Measurements from ENCODE around the gene NECTIN1. TPM values are rescaled to one million over a fixed set of nuclear protein-coding genes. Genes with fewer than 3 reads are reported as not detected.

NECTIN1 gene
- total and polyA plus RNA-seq, 5 donors from 2014 or later, result 0.18 to 2.3 TPM; not detected in 3

DNA sequence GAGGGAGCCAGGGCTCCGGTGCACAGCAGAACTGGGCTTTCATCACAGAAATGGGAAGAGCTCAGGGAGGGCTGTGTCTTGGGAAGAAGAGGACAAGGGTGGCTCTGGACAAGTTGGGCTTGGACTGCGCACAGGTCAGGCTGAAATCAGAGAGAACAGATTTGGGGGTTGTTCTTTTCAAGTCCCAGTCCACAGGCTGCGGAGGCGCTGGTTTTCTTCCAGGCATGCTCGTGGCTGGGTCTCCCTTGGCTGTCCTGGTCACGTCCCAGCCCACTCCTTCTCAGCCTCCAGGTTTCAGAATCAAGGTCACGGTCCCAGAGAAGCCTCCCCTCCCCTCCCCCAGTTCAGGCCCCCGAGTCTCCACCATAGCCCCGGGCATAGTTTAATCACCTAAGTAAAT, 17.0 kb downstream of the NECTIN1 start:
- H3K4me1 Mint-ChIP-seq, result no peaks in the 10 kb centered on the region
- Histone ChIP-seq H3K27me3 (ENCODE audit: control insufficient read depth, insufficient read depth, low read length) (no peaks in the 10 kb centered on the region), H3K36me3 (ENCODE audit: control insufficient read depth, insufficient read depth, low read length) (no peaks in the 10 kb centered on the region), H3K27ac (ENCODE audit: insufficient read depth, low read length, poor library complexity, severe bottlenecking) (no peak overlapping the region), H3K4me1 (ENCODE audit: control insufficient read depth, insufficient read depth, low read length, poor library complexity, severe bottlenecking) (no peaks in the 10 kb centered on the region), H3K9me3 (ENCODE audit: control insufficient read depth in 2 of 2, low read length in 2 of 2) (no peaks in the 10 kb centered on the region), H3K4me3 (ENCODE audit: low read depth, low read length) (no peak overlapping the region)
- peaks cover 0 to 2% (median 0%) of the 10 kb centered on the region in 7 donors for H3K9me3 Mint-ChIP-seq
- H3K36me3 Mint-ChIP-seq, result no peaks in the 10 kb centered on the region
- peaks cover 26% of the 10 kb centered on the region for H3K27me3 Mint-ChIP-seq
- ATAC-seq (ENCODE audit: low read depth in 2 of 2), result no peak
- DNase-seq, result no peak
- no peak overlapping the region for H3K4me3 Mint-ChIP-seq
- no peak overlapping the region for H3K27ac Mint-ChIP-seq

- Histone ChIP-seq H3K27me3 (ENCODE audit: control insufficient read depth, insufficient read depth, low read length) (no peaks in the 10 kb centered on the region), H3K9me3 (ENCODE audit: control insufficient read depth in 2 of 2, low read length in 2 of 2) (no peaks in the 10 kb centered on the region), H3K27ac (ENCODE audit: insufficient read depth, low read length, poor library complexity, severe bottlenecking) (no peak overlapping the region), H3K36me3 (ENCODE audit: control insufficient read depth, insufficient read depth, low read length) (no peaks in the 10 kb centered on the region), H3K4me1 (ENCODE audit: control insufficient read depth, insufficient read depth, low read length, poor library complexity, severe bottlenecking) (no peaks in the 10 kb centered on the region), H3K4me3 (ENCODE audit: low read depth, low read length) (no peak overlapping the region)
- H3K4me1 Mint-ChIP-seq, result no peaks in the 10 kb centered on the region
- DNase-seq (no peak), ATAC-seq (ENCODE audit: low read depth in 2 of 2) (no peak)
- peaks cover 0 to 2% (median 0%) of the 10 kb centered on the region in 7 donors for H3K9me3 Mint-ChIP-seq
- no peaks in the 10 kb centered on the region for H3K36me3 Mint-ChIP-seq
- H3K27me3 Mint-ChIP-seq, result peaks cover 26% of the 10 kb centered on the region
- H3K4me3 Mint-ChIP-seq, result no peak overlapping the region
- H3K27ac Mint-ChIP-seq, result no peak overlapping the region
Observed at GRCh38 chr11:119711476-119711875, 17.5 kb downstream of the NECTIN1 start.

- Histone ChIP-seq H3K4me1 (ENCODE audit: control insufficient read depth, insufficient read depth, low read length, poor library complexity, severe bottlenecking) (no peaks in the 10 kb centered on the region), H3K9me3 (ENCODE audit: control insufficient read depth in 2 of 2, low read length in 2 of 2) (no peaks in the 10 kb centered on the region), H3K27me3 (ENCODE audit: control insufficient read depth, insufficient read depth, low read length) (no peaks in the 10 kb centered on the region), H3K36me3 (ENCODE audit: control insufficient read depth, insufficient read depth, low read length) (no peaks in the 10 kb centered on the region), H3K27ac (ENCODE audit: insufficient read depth, low read length, poor library complexity, severe bottlenecking) (no peak overlapping the region), H3K4me3 (ENCODE audit: low read depth, low read length) (no peak overlapping the region)
- Mint-ChIP-seq H3K27me3 (peaks cover 26% of the 10 kb centered on the region), H3K4me1 (no peaks in the 10 kb centered on the region), H3K9me3 (peaks cover 0 to 2% (median 0%) of the 10 kb centered on the region in 7 donors), H3K27ac (no peak overlapping the region), H3K4me3 (no peak overlapping the region), H3K36me3 (no peaks in the 10 kb centered on the region)
- DNase-seq, result no peak
- ATAC-seq (ENCODE audit: low read depth in 2 of 2), result no peak
Observed at GRCh38 chr11:119710417-119710816, 18.6 kb downstream of the NECTIN1 start.

GRCh38 chr11:119709638-119710346, 19.2 kb downstream of the NECTIN1 start:
- no peaks in the 10 kb centered on the region for H3K4me1 Mint-ChIP-seq
- peaks cover 26% of the 10 kb centered on the region for H3K27me3 Mint-ChIP-seq
- H3K36me3 Mint-ChIP-seq, result no peaks in the 10 kb centered on the region
- Histone ChIP-seq H3K4me3 (ENCODE audit: low read depth, low read length) (no peak overlapping the region), H3K9me3 (ENCODE audit: control insufficient read depth in 2 of 2, low read length in 2 of 2) (no peaks in the 10 kb centered on the region), H3K27ac (ENCODE audit: insufficient read depth, low read length, poor library complexity, severe bottlenecking) (no peak overlapping the region), H3K36me3 (ENCODE audit: control insufficient read depth, insufficient read depth, low read length) (no peaks in the 10 kb centered on the region), H3K4me1 (ENCODE audit: control insufficient read depth, insufficient read depth, low read length, poor library complexity, severe bottlenecking) (no peaks in the 10 kb centered on the region), H3K27me3 (ENCODE audit: control insufficient read depth, insufficient read depth, low read length) (no peaks in the 10 kb centered on the region)
- ATAC-seq (ENCODE audit: low read depth in 2 of 2), result no peak
- H3K27ac Mint-ChIP-seq, result no peak overlapping the region
- no peak overlapping the region for H3K4me3 Mint-ChIP-seq
- H3K9me3 Mint-ChIP-seq, result peaks cover 0 to 2% (median 0%) of the 10 kb centered on the region in 7 donors
- DNase-seq, result no peak

GRCh38 chr11:119709171-119709570, 19.8 kb downstream of the NECTIN1 start:
- Mint-ChIP-seq H3K4me3 (no peak overlapping the region), H3K9me3 (peaks cover 0 to 2% (median 0%) of the 10 kb centered on the region in 7 donors), H3K36me3 (no peaks in the 10 kb centered on the region), H3K27ac (no peak overlapping the region), H3K4me1 (no peaks in the 10 kb centered on the region), H3K27me3 (peaks cover 26% of the 10 kb centered on the region)
- Histone ChIP-seq H3K27ac (ENCODE audit: insufficient read depth, low read length, poor library complexity, severe bottlenecking) (no peak overlapping the region), H3K36me3 (ENCODE audit: control insufficient read depth, insufficient read depth, low read length) (no peaks in the 10 kb centered on the region), H3K4me1 (ENCODE audit: control insufficient read depth, insufficient read depth, low read length, poor library complexity, severe bottlenecking) (no peaks in the 10 kb centered on the region), H3K9me3 (ENCODE audit: control insufficient read depth in 2 of 2, low read length in 2 of 2) (no peaks in the 10 kb centered on the region), H3K27me3 (ENCODE audit: control insufficient read depth, insufficient read depth, low read length) (no peaks in the 10 kb centered on the region), H3K4me3 (ENCODE audit: low read depth, low read length) (no peak overlapping the region)
- no peak for ATAC-seq (ENCODE audit: low read depth in 2 of 2)
- DNase-seq, result no peak

DNA sequence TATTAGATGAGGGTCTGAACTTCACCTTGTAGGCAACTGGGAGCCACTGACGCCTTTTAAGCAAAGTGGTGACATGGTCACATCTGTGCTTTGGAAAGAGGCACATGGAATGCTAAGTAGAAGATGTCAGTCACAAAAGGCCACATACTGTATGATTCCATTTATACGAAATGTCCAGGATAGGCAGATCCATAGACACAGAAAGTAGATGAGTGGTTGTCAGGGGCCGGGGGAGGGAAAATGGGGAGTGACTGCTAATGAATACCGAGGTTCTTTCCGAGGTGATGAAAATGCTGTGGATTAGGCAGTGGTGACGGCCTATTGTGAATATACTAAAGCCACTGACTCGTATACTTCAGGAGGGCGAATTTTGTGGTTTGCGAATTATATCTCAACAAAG, 20.6 kb downstream of the NECTIN1 start:
- Mint-ChIP-seq H3K9me3 (peaks cover 0 to 2% (median 0%) of the 10 kb centered on the region in 7 donors), H3K4me1 (no peaks in the 10 kb centered on the region), H3K36me3 (no peaks in the 10 kb centered on the region), H3K4me3 (no peak overlapping the region), H3K27ac (no peak overlapping the region), H3K27me3 (peaks cover 26% of the 10 kb centered on the region)
- no peaks in the 10 kb centered on the region for H3K4me1 ChIP-seq (ENCODE audit: control insufficient read depth, insufficient read depth, low read length, poor library complexity, severe bottlenecking)
- DNase-seq (no peak), ATAC-seq (ENCODE audit: low read depth in 2 of 2) (no peak)
- H3K36me3 ChIP-seq (ENCODE audit: control insufficient read depth, insufficient read depth, low read length), result no peaks in the 10 kb centered on the region
- H3K9me3 ChIP-seq (ENCODE audit: control insufficient read depth in 2 of 2, low read length in 2 of 2), result no peaks in the 10 kb centered on the region
- H3K27ac ChIP-seq (ENCODE audit: insufficient read depth, low read length, poor library complexity, severe bottlenecking), result no peak overlapping the region
- H3K27me3 ChIP-seq (ENCODE audit: control insufficient read depth, insufficient read depth, low read length), result no peaks in the 10 kb centered on the region
- H3K4me3 ChIP-seq (ENCODE audit: low read depth, low read length), result no peak overlapping the region

DNA sequence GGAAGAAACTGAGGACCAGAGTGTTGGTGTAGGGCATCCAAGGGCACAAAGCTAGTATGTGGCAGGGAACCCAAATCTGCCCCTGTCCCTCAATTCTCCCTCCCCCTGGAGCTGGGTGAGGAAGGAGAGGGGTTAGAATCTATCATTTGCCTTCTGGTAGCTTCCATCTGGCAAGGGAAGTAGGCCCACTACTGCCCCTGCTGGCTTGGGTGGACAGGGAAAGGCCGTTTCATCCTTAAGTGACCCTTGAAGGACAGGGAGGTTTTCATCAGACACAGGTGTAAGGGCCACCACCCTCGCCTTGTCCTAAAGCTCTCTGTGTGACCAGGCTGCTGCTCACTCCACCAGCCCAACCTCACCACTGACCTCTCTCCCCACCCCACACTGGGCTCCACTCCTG, 22.1 kb downstream of the NECTIN1 start:
- Histone ChIP-seq H3K4me1 (ENCODE audit: control insufficient read depth, insufficient read depth, low read length, poor library complexity, severe bottlenecking) (no peaks in the 10 kb centered on the region), H3K36me3 (ENCODE audit: control insufficient read depth, insufficient read depth, low read length) (no peaks in the 10 kb centered on the region), H3K9me3 (ENCODE audit: control insufficient read depth in 2 of 2, low read length in 2 of 2) (no peaks in the 10 kb centered on the region), H3K27me3 (ENCODE audit: control insufficient read depth, insufficient read depth, low read length) (no peaks in the 10 kb centered on the region), H3K27ac (ENCODE audit: insufficient read depth, low read length, poor library complexity, severe bottlenecking) (no peak overlapping the region), H3K4me3 (ENCODE audit: low read depth, low read length) (no peak overlapping the region)
- H3K4me1 Mint-ChIP-seq, result no peaks in the 10 kb centered on the region
- DNase-seq, result no peak
- peaks cover 26% of the 10 kb centered on the region for H3K27me3 Mint-ChIP-seq
- peaks cover 0 to 2% (median 0%) of the 10 kb centered on the region in 7 donors for H3K9me3 Mint-ChIP-seq
- no peak overlapping the region for H3K4me3 Mint-ChIP-seq
- peak overlapping the region in 1 of 3 donors; percentile 56 for H3K27ac Mint-ChIP-seq
- no peaks in the 10 kb centered on the region for H3K36me3 Mint-ChIP-seq
- no peak for ATAC-seq (ENCODE audit: low read depth in 2 of 2)

DNA sequence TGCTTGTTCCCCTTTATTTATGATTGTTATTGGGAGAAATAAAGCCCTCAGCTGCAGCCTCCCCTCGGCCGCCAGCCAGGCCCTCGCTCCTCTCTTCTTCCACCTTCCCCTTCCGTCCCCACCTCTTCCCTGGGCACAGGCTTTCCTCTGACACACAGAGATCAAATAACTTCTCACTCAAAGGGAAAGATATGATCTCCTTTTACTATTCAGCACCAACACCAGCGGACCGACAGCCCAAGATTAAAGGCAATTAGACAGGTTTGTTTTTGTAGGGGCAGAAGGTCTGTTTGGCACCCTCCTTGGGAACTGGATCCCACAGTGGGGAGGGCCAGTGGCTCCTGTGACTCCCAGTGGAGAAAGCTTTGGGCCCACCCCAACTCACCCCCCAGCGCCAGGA, 23.0 kb downstream of the NECTIN1 start:
- ATAC-seq (ENCODE audit: low read depth in 2 of 2), result no peak
- no peaks in the 10 kb centered on the region for H3K4me1 Mint-ChIP-seq
- H3K4me3 Mint-ChIP-seq, result no peak overlapping the region
- no peaks in the 10 kb centered on the region for H3K36me3 Mint-ChIP-seq
- Histone ChIP-seq H3K4me1 (ENCODE audit: control insufficient read depth, insufficient read depth, low read length, poor library complexity, severe bottlenecking) (no peaks in the 10 kb centered on the region), H3K4me3 (ENCODE audit: low read depth, low read length) (no peak overlapping the region), H3K9me3 (ENCODE audit: control insufficient read depth in 2 of 2, low read length in 2 of 2) (no peaks in the 10 kb centered on the region), H3K27me3 (ENCODE audit: control insufficient read depth, insufficient read depth, low read length) (no peaks in the 10 kb centered on the region), H3K27ac (ENCODE audit: insufficient read depth, low read length, poor library complexity, severe bottlenecking) (no peak overlapping the region), H3K36me3 (ENCODE audit: control insufficient read depth, insufficient read depth, low read length) (no peaks in the 10 kb centered on the region)
- DNase-seq, result no peak
- H3K27ac Mint-ChIP-seq, result no peak overlapping the region
- peaks cover 0 to 2% (median 0%) of the 10 kb centered on the region in 7 donors for H3K9me3 Mint-ChIP-seq
- H3K27me3 Mint-ChIP-seq, result peaks cover 23% of the 10 kb centered on the region

All from CD4-positive, CD25-positive, alpha-beta regulatory T cell (primary cell).